HG03097 (cell line): Measurements from ENCODE around the gene TMSB4Y.

ENCODE experiments used
- ATAC-seq: cut with Tn5 transposase; IDR thresholded peaks from one replicate; pipeline ENCODE4 v1.9.1; 2021; ENCODE audit not compliant: unreplicated experiment, low FRiP score

Gene TMSB4Y

DNA sequence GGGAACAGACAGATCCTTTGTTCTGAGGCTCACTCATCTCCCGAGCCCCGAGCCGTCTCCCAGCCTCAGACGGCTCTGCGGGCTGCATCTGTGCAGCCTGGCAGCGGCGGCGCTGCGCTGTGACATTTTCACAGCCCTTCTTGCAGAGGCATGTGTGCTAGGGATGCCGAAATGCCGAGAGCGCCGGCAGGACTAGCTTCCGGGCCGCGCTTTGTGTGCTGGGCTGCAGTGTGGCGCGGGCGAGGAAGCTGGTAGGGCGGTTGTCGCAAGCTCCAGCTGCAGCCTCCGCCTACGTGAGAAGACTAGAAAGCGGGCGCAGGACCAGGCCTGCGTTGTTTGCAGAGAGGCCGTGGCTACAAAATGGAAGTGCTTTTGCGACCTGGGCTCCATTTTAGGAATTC is at the start of gene TMSB4Y:
Gene TMSB4Y (plus strand): TSS at position 332 of the 401 bp plus-strand sequence.
- no peak for ATAC-seq

DNA sequence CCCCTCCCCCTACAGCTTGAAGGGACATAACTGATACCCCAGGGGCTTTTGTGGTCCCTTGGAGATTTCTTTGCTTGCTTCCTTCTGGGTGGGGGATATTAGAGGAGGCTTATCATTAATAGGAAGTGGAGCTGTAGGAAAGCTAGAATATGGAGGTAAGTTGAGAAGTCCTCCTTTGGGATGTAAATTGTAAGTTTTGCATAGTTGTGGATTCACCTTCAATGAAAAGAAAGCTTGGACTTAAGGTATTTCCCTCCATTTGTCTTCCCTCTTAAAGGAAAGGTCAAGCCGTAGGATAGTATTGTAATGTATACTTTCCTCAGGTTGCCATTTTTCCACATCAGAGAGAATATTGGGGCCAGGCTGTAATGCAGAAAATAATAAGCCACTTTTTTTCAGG is 39.5 kb upstream of the TMSB4Y start:
- no peak for ATAC-seq

DNA sequence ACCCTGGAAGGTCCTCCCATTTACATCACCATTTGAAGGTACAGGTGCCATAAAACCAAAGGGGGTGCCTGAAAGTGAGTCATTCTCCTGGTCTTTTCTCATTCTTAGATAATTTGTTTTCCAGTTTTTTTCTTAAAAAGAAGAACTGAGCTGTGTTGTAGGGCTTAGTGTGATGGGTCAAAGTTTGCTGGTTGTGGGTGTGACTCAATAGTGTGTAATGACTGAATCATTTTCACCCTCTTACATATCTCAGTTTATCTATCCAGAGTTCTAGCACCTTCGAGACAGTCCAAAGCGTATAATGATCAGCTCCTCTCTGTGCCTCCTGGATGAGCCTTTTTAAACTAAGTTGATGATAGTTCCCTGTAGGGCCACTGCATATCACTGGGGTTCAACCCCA is 32.6 kb upstream of the TMSB4Y start:
- ATAC-seq: no peak

DNA sequence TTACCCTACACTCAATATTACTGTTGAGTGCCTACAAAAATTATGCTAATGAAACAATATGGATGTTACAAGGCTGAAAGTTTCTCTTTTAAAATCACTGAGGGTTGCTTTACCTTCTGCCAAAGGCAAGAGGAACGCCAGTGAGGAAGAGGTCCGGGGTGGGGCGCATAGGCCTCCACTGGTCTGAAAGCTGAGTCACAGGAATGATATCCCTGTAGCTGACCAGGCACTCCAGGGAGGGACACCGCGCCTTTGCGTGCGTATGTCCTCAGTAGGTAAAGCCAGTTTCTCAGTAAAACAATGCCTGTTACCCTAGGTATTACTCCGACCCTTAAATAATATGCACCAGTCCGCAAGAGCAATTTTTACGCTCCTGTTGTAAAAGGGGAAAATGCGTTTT is 1.4 kb upstream of the TMSB4Y start:
- no peak for ATAC-seq

DNA sequence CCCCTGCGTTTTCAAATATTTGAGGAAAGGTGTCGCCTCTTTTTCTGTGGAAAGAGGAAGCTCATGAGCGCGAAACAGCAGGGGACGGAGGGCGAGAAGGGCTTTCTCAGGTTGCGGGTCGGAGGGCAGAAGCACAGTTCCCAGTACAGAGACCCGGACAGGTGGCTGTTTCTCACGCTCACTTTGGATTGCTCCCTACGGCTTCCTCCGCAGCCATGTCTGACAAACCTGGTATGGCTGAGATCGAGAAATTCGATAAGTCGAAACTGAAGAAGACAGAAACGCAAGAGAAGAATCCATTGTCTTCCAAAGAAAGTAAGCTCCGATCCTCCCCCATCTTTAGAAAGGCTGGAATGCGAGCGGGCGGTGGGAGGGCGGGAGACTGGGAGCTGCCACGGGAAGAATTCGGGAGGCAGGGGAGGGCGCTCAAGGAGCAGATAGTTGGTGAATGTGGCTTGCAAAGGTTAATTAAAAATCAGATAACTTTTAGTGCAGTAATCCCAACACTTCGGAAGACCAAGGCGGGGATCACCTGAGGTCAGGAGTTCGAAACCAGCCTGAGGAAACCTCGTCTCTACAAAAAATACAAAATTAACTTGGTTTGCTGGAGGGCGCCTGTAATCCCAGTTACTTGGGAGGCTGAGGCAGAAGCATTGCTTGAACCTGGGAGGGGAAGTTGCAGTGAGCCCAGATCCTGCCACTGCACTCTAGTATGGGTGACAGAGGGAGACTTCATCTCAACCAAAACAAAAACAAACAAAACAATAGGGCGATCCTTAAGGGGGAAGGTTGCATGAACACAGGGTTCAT is 627 bp downstream of the TMSB4Y start:
- ATAC-seq: no peak

DNA sequence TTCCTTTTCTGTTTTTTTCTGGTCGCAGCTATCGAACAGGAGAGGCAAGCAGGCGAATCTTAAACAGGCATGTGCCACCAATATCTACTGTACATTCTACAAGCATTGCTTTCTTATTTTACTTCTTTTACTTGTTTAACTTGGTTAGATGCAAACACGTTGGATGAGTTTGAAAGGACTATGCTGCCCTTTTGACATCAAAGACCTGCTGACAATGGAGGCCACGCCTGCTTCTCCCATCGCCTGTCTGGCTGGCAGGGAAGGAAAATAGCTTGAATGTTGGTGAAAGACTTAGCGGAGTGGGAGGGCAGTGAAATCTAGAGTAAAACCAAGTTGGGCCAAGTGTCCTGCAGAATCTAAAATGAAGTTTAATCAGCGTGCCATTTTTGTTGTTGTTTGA is 1.5 kb downstream of the TMSB4Y start:
- ATAC-seq: no peak

DNA sequence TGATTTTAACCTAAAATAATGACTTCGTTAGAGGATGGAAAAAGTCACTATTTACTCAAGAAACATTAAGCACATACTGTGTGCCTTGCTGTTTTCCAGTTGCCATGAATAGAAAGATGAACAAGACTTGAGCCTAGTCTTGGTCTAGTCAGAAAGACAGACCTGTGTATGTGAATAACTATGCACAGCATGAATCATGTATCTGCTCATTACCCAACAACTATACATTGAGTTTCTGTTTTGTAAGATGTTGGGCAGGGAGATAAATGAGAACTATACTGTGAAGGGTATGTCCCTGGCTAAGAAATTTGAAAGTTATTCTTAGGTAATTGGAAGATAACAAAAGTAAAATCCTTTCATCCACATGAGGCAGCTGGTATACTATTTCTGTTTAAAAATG is 4.3 kb downstream of the TMSB4Y start:
- ATAC-seq: no peak

DNA sequence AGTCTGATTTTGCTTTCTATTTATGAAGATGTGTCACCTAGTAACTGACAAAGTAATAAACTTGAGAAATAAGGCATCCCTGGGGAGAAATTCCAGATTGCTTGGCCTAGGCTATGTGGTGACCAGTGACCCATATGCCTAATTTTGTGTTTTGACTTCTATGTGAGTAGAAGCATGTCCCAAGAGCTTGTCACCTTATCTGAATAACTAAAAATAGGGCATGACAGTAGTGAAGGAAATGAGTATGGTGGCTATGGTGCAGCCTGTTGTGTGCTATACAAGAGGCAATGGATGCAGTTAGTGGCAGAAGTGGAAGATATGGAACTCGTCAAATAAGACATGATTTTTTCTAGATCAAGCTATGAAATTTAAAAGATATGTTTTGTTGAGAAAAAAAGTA is 15.3 kb downstream of the TMSB4Y start:
- ATAC-seq: no peak

DNA sequence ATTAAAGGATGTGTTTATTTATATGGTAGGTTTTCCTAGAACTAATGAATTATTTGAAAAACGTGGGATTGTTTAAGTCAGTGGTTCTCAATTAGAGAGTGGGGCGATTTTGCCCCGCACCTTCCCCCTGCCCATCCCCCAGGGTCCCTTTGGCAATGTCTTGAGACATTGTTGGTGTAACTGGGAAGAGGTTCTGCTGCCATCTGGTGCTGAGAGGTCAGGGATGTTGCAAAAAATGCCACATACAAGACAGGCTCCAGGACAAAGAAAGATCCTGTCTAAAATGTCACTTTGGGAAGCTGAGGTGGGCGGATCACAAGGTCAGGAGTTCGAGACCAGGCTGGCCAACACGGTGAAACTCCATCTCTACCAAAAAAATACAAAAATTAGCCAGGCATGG is 25.8 kb downstream of the TMSB4Y start:
- ATAC-seq: no peak

DNA sequence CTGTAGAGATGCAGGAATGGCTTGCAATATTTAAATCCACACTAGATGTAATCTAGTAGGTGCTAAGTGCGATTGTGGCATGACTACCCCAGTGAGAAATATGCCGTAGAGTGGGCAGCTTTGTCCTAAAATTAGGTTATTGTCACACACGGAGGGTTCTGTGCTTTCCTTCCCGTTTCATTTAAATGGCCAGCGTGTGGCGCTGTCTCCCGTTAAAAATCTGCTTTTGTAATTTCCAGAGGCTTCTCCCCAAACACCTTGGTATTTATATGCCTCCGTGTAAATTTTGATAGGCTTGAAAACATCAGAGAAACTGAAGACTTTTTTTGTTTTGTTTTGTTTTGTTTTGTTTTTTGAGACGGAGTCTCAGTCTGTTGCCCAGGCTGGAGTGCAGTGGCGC is 34.9 kb downstream of the TMSB4Y start:
- no peak for ATAC-seq

DNA sequence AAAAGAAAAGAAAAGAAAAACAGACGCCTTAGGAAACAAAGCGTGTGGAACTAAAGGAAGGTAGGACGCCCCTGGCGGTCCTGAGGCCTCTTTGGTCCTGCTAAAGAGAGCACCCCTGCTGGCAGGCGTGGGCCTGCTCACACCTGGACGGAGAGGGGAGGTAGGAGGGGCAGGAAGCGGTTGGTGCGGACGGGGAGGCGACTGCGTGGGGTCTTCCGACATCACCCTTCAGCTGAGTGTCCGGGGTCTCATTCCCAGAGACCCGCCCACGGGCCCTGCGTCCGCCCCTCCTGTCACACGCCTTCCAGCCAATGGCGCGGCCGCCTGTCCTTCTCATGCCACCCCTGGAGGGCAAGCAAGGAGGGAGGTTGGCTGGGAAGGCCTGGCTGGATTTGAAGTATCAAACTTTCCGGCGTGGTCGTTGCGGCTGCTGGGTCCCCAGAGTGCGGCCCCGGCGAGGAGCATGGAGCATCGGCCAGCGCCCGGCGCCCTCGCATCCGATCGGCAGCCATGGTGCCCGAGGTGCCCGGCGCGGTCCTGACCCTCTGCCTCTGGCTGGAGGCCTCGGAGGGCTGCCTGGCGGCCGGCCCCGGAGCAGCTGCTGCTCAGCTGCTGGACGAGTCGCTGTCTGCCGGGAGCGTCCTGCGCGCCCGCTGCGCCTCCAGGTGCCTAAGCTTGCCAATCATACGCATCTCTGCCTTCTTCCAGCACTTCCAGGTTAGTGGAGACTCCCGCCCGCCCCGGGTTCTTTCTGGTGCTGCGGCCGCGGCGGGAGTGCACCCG is 47.8 kb downstream of the TMSB4Y start:
- ATAC-seq: no peak

DNA sequence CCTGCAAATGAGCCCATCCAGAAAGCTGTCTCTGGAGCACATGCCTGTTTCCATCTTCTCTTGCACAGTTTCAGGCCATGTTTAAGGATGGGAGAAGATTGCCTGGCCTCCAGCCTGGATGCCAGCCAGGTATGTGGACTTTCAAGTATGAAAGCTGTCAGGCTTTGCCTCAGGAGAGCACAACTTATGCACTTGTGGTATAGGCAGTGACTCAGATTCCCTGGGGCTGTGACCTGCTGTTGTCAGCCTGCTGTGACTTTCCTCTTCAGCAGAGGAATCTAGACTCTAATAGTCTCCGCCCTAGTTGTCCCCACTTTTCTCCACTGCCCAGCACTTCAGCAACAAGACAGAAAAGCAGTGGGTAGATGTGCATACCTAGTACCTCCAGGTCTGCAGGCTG is 51.0 kb downstream of the TMSB4Y start:
- no peak for ATAC-seq
